Choroid plexus epithelial cell (primary cell): ENCODE results near the gene RBM28.
"Not testable (repeated sequence)": the region's sequence is repeated elsewhere in the genome, so short reads cannot be mapped to it uniquely, and the experiment has no call there.

ENCODE experiments used
- DNase-seq: peaks from one replicate; pipeline ENCODE4 v3.0.0-alpha.2; 2010; ENCODE audit warnings: low read depth
- H3K4me3 ChIP-seq: 2 replicates; pipeline ENCODE4 v1.5.1; 2011; ENCODE audit warnings: low read depth, mild to moderate bottlenecking, control low read depth, low read length, moderate library complexity
- TF ChIP-seq, protein P1 (sequence below): conservative IDR thresholded peaks from 2 replicates; pipeline ENCODE4 v1.5.1; 2011; ENCODE audit warnings: low read depth, mild to moderate bottlenecking, control low read depth, inconsistent platforms, low read length, moderate library complexity

Gene RBM28

DNA sequence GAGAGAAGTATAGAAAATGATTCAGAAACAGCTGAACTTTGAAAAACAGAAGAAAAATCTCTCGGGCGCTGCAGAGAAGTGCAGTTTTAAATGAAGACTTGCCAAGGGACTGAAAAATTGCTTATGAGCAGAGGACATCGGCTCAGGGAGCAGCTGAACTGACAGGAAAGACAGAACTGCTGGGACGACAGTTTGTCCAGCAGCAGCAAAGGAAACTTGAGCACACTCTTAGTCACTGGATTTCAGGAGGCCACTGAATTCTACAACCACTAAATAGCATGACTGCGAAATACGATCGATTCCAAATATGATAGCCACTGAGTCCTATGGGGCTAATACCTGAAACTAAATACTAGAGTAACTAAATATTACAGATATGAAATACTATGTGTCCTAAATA lies 59.6 kb downstream of the RBM28 start:
- no peak for DNase-seq
- TF ChIP-seq, protein P1, sequence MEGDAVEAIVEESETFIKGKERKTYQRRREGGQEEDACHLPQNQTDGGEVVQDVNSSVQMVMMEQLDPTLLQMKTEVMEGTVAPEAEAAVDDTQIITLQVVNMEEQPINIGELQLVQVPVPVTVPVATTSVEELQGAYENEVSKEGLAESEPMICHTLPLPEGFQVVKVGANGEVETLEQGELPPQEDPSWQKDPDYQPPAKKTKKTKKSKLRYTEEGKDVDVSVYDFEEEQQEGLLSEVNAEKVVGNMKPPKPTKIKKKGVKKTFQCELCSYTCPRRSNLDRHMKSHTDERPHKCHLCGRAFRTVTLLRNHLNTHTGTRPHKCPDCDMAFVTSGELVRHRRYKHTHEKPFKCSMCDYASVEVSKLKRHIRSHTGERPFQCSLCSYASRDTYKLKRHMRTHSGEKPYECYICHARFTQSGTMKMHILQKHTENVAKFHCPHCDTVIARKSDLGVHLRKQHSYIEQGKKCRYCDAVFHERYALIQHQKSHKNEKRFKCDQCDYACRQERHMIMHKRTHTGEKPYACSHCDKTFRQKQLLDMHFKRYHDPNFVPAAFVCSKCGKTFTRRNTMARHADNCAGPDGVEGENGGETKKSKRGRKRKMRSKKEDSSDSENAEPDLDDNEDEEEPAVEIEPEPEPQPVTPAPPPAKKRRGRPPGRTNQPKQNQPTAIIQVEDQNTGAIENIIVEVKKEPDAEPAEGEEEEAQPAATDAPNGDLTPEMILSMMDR = no peak
- H3K4me3 ChIP-seq = no peak overlapping the region

DNA sequence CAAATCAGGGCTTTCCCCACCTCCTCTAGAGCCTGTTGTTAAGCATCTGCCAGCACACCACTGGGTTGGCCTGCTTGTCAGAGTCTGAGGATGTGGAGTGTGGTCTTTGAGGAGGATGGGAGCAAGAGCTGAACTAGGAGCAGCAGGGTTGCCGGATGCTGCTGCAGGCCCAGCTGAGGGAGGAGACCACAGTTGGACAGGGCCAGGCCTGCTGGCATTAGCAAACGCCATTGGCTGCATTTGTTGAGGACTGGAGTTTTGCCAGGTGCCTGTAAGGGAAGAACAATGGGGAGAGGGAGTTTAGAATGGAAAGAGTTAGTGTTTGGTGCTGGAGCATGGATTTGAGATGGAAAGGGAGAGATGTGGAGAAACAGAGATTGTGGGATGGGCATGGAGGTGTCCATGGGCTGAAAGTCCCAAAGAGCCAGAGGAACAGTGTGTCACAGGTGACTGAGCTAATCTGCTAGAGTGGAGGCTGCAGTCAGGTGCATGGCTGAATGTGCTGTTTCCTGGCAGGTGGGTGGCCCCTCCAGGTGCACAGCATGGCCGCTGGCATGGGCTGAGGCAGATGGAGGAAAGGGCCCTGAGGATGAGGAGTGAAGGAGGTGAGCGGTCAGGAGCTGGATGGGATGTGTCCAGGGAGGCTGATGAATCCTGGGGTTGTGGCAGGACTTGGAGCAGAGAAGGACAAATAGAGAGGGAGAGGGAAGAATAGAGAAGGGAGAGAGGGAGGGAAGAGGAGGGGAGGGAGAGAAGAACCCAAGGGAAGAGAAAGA lies 61.9 kb downstream of the RBM28 start:
- no peak for DNase-seq
- TF ChIP-seq, protein P1 = no peak

DNA sequence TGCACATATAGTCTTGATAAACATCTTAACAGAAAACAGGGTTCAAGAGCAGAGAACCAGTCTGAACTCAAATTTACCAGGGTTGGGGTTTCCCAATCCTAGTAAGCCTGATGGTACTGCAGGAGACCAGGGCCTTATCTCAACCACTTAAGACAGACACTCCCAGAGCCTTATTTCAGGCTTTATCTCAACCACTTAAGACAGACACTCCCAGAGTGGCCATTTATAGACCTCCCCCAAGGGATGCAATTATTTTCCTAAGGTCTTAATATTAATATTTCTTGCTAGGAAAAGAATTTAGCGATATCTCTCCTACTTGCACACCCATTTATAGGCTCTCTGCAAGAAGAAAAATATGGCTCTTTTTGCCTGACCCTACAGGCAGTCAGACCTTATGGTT lies 63.3 kb downstream of the RBM28 start:
- DNase-seq, H3K4me3 ChIP-seq: not testable (repeated sequence)

More for the DNA sequence above, 61.9 kb downstream of the RBM28 start:
- no peak overlapping the region for H3K4me3 ChIP-seq

DNA sequence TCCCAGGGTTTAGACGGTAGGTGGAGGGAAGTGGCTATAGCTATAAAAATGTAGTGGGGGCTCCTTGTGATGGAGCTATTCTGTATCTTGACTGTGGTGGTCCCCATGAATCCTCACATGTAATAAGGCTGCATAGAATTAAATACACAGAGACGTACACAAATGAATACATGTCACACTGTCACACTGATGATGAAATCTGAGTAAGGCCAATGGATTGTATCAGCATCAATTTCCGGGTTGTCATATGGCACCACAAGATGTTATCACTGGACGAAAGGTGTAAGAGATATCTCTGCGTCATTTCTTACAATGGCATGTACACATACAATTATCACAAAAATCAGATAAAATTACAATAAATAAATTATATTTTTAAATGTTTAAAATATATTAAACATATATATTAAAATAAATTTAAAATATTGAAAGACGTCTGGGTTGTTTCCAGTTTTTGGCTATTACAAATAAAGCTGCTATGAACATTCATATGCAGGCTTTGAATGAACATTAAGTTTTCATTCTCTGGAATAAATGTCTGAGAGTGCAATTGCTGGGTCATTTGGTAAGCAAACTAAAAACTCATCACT lies 64.5 kb downstream of the RBM28 start:
- TF ChIP-seq, protein P1 = no peak
- no peak overlapping the region for H3K4me3 ChIP-seq
- DNase-seq = no peak

DNA sequence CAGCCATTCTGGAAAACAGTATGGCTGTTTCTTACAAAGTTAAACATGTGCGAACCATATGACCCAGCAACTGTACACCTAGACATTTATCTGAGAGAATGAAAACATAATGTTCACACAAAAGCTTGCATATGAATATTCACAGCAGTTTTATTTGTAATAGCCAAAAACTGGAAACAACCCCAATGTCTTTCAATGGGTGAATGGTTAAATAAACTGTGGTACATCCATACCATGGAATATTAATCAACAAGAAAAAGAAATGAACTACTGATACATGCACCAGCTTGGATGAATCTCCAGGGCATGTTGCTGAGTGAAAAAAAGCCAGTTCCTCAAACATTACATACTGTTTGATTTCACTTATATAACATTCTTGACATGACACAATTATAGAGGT lies 65.3 kb downstream of the RBM28 start:
- TF ChIP-seq, protein P1 = no peak
- H3K4me3 ChIP-seq = no peak overlapping the region
- DNase-seq = no peak

DNA sequence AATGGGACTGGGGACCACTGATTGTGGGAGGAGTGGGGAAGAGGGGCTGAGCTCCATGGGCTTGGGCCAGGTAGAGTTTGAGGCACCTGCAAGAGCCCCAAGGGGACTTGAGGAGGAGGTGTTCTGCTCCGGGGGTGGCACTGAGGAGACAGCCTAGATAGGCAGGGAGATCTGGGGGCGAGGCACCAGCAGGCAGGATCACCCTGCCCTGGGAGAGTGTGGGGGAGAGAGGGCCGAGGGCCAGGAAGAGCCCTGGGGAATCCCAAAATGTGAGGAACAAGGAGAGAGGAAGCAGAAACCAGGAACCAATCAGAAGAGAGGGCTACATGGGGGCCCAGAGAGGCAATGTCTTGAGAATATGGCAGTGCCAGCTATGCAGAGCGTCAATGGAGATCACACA lies 68.0 kb downstream of the RBM28 start:
- TF ChIP-seq, protein P1 = no peak
- no peak for DNase-seq
- no peak overlapping the region for H3K4me3 ChIP-seq

DNA sequence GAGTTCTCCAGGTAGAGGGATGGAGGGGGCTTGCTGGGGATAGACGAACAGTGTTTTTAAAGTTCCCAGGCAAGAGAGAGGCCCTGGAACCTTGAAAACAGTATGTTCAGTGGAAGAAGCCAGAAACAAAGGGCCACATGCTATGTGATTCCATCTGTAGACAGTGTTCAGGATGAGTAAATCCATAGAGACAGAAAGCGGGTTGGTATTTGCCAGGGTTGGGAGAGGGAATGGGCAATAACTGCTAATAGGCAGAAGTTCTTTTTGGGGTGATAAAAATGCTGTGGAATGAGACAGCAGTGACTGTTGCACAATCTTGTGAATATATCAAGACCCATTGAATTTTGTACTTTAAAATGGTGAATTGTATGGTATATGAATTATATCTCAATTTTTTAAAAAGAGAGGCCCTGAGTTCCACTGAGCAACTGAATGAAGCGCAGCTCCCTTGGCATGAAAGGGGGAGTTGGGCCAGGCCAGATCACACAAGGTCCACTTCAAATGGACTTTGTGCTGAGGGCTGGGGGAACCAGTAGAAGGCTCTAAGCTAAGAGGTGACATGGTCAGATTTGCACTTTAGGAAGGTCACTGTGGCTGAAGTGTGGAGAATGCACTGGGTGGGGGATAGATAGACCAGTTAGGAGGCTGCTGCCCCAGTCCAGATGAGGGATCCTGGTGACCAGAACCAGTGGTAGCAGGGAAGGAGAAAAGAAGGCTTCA lies 68.7 kb downstream of the RBM28 start:
- H3K4me3 ChIP-seq = no peak overlapping the region
- TF ChIP-seq, protein P1 = no peak
- no peak for DNase-seq
